Ishikawa (cell line): ENCODE data around the gene SSBP3.

Experiments
- CEBPB ChIP-seq: IDR thresholded peaks from 2 replicates; pipeline ENCODE4 v1.6.1; 2012
- CREB1 ChIP-seq: IDR thresholded peaks from 2 replicates; pipeline ENCODE4 v1.6.1; 2012; ENCODE audit warnings: low read depth
- EGR1 ChIP-seq: IDR thresholded peaks from 2 replicates; pipeline ENCODE4 v1.6.1; 2012
- EP300 ChIP-seq: IDR thresholded peaks from 2 replicates; pipeline ENCODE4 v1.6.1; 2012; ENCODE audit warnings: borderline replicate concordance
- FOXM1 ChIP-seq: IDR thresholded peaks from 2 replicates; pipeline ENCODE4 v1.6.1; 2012; ENCODE audit warnings: low read depth, borderline replicate concordance
- NFIC ChIP-seq: IDR thresholded peaks from 2 replicates; pipeline ENCODE4 v1.6.1; 2012
- RAD21 ChIP-seq: IDR thresholded peaks from 2 replicates; pipeline ENCODE4 v1.6.1; 2012; ENCODE audit warnings: low read depth
- TAF1 ChIP-seq: IDR thresholded peaks from 2 replicates; pipeline ENCODE4 v1.6.1; 2012; ENCODE audit warnings: low read depth, mild to moderate bottlenecking
- TCF12 ChIP-seq: IDR thresholded peaks from 2 replicates; pipeline ENCODE4 v1.6.1; 2012; ENCODE audit warnings: low read depth
- TEAD4 ChIP-seq: IDR thresholded peaks from 2 replicates; pipeline ENCODE4 v1.6.1; 2012
- YY1 ChIP-seq: IDR thresholded peaks from 2 replicates; pipeline ENCODE4 v1.6.1; 2012; ENCODE audit warnings: low read depth
- ZBTB7A ChIP-seq: IDR thresholded peaks from 2 replicates; pipeline ENCODE4 v1.6.1; 2012; ENCODE audit warnings: low read depth
- TF ChIP-seq, protein P1 (sequence below): IDR thresholded peaks from 2 replicates; pipeline ENCODE4 v1.6.1; 2012; ENCODE audit warnings: low read depth, mild to moderate bottlenecking
- TF ChIP-seq, protein P2 (sequence below): IDR thresholded peaks from 2 replicates; pipeline ENCODE4 v1.6.1; 2012
- TF ChIP-seq, protein P3 (sequence below): IDR thresholded peaks from 2 replicates; pipeline ENCODE4 v1.6.1; 2012

The SSBP3 gene

DNA sequence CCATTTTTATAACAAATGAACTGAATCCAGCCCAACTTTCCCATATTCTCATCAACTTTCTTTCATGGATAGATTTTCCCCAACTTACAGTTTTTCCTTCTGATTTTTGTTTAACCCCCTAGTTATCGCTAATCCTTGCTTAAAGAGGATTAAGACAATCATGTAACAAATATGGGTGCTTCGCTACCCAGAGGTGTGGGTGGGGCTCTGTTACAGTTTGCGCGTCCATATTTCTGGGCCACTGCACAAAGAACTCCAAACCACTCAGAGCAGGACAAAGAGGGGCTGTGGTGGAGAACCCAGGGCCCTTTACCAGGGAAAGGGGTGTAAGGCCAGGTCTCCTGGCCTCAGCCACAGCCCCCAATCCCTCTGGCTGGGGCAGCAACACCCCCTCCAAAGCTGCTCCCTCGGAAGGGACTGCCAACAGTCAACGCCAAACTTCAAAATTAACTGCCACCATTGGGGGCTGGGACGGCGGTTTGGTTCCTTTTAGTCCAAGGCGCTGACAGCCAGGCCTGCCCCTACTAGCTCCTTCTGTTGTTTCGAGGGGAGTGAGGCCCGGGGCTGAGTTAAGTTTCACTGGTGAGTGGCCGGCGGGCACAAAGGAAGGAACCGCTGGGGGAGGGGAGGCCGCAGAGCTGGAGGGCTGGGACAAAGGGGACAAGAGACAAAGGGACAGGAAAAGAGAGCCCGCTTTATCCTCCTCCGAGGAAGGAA lies 27.9 kb downstream of the SSBP3 start:
- TF ChIP-seq, protein P1, sequence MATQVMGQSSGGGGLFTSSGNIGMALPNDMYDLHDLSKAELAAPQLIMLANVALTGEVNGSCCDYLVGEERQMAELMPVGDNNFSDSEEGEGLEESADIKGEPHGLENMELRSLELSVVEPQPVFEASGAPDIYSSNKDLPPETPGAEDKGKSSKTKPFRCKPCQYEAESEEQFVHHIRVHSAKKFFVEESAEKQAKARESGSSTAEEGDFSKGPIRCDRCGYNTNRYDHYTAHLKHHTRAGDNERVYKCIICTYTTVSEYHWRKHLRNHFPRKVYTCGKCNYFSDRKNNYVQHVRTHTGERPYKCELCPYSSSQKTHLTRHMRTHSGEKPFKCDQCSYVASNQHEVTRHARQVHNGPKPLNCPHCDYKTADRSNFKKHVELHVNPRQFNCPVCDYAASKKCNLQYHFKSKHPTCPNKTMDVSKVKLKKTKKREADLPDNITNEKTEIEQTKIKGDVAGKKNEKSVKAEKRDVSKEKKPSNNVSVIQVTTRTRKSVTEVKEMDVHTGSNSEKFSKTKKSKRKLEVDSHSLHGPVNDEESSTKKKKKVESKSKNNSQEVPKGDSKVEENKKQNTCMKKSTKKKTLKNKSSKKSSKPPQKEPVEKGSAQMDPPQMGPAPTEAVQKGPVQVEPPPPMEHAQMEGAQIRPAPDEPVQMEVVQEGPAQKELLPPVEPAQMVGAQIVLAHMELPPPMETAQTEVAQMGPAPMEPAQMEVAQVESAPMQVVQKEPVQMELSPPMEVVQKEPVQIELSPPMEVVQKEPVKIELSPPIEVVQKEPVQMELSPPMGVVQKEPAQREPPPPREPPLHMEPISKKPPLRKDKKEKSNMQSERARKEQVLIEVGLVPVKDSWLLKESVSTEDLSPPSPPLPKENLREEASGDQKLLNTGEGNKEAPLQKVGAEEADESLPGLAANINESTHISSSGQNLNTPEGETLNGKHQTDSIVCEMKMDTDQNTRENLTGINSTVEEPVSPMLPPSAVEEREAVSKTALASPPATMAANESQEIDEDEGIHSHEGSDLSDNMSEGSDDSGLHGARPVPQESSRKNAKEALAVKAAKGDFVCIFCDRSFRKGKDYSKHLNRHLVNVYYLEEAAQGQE: no peak
- no peak for TF ChIP-seq RAD21
- no peak for TF ChIP-seq CEBPB
- no peak for TF ChIP-seq ZBTB7A
- no peak for TF ChIP-seq NFIC
- no peak for TF ChIP-seq FOXM1
- no peak for TF ChIP-seq EGR1
- TF ChIP-seq, protein P2, sequence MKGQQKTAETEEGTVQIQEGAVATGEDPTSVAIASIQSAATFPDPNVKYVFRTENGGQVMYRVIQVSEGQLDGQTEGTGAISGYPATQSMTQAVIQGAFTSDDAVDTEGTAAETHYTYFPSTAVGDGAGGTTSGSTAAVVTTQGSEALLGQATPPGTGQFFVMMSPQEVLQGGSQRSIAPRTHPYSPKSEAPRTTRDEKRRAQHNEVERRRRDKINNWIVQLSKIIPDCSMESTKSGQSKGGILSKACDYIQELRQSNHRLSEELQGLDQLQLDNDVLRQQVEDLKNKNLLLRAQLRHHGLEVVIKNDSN: no peak
- TF ChIP-seq, protein P3, sequence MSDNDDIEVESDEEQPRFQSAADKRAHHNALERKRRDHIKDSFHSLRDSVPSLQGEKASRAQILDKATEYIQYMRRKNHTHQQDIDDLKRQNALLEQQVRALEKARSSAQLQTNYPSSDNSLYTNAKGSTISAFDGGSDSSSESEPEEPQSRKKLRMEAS: no peak

DNA sequence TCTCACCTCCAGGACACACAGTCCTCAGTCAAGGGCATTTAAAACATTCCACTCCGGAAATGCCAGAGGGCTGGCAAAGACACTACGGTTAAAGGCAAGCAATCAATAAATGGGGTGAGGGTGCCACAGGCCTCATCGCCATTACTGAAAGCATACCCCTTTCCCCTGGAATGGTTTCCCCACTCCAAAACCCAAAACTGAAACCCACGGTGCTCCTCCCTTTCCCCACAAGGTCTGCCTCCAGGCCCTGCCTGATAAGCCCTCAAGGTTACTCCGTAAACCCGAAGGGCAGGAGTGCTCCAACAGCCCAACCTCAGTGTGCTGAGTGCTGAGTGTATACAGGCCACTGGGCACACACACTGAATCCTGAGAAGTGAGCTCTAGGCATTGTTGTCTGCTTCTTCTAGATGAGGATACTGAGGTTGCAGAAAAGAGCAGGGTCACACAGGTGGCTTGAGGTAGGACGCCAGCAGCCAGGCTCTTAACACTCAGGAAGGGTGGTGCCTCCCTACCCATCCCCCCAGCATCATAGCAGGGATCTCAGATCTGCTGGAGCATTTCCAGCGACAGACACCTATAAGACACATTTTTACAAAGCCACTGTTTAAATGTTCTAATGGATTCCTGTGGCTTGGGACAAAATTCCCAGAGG lies 29.0 kb downstream of the SSBP3 start:
- TF ChIP-seq TCF12 (no peak), EP300 (no peak), TEAD4 (no peak), YY1 (no peak)
- TF ChIP-seq, protein P2: no peak
- TF ChIP-seq, protein P1: no peak
- TF ChIP-seq, protein P3: no peak

DNA sequence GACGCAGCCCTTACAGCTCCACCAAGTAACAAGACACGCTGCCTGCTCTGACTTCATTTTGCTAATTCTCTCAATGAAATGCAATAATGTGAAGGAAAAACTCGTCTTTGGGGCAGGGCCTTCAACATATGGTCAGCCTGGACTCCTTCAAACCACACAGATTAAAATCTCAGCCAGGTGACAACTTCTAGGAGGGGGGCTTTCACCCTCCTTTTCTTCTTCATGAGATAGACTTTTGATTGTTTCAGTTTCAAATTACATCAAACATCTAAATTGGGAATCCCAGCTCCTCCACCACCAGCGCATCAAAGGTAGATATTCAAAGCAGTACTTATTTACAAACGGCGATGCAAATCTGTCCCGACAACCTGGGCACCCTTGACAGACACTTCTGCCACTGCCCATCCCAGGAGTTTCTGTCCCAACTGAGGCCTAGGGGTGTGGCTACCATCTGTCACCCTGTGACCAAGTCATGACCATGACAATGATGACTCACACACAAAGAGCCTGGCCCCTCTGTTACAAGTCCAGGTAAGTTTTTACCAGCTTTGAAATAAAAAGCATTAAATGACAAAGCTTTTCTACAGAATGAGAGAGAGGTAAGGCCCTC lies 29.7 kb downstream of the SSBP3 start:
- TF ChIP-seq RAD21 (no peak), TCF12 (no peak), NFIC (no peak), ZBTB7A (no peak), YY1 (no peak)

DNA sequence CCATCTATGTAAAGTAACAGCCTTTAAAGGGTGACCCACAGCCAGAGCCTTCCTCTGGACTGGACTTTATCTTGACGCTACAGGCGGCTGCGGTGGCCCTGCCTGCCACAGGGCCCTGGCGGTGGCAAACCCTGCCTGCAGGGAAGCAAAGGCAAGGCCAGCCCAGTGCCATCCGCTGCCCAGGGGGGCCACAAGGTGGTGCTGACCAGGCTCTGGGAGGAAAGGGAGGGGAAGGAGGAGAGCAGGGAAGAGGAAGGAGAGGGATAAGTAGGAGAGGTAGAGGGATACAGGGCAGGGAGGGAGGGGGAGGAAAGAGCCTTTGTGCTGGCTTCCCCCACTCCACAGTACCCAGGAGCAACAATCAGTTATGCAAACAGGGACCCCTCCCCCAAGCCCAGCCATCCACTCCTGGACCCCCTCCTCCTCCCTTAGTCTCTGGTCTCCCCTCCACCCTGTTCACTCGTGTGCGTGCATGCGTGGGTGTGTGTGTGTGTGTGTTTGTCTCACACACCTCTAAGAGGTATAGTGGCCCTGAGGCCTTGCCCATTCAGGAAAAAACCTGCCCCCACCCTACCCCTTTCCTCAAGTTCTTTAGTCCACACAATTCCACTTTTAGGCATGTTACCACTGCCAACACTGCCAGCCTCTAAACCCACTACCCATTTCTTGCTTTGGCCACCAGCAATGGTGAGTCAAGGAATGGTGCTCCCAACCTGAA lies 30.3 kb downstream of the SSBP3 start:
- TF ChIP-seq TCF12: no peak

DNA sequence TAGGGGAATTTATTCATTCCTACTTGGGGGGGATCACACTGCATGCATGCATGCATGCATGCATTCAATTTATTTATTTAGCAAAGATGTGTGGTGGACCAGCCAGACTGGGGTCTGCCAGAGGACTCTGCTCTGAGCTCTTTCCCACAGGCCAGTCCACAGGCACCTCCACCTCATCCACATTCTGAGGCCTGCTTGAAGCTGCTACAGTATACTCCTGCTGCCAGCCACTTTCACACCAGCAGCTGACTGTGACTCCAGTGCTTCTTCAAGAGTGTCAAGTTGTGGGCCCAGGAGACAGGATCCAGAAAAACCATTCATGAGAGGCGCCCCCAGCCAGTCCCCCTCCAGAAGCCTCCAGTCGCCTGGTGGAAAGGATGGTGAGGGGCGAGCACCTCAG lies 30.9 kb downstream of the SSBP3 start:
- TF ChIP-seq TEAD4 (no peak), YY1 (no peak), CREB1 (no peak), TAF1 (no peak), RAD21 (no peak), EP300 (no peak), FOXM1 (no peak), NFIC (no peak), CEBPB (no peak)
- TF ChIP-seq, protein P3: no peak
- TF ChIP-seq, protein P2: no peak
